Endothelial cell of umbilical vein (primary cell): ENCODE data around the gene CSK. TPM values are rescaled to one million over a fixed set of nuclear protein-coding genes. Genes with fewer than 3 reads are reported as not detected.

Experiments used
- BruUV-seq: library from RNA; stranded (reverse); fragments of 400-500 nt; replicated peaks from 2 replicates; lab custom pipeline; 2021; lab: Mats Ljungman, UMichigan
- CTCF ChIA-PET: fragments of 300-600, 350-600 bp; sonication (Branson Sonifier 250); formaldehyde crosslinking; loops from one replicate; lab custom pipeline; 2021; ENCODE audit warnings: antibody characterized with exemption, inconsistent platforms; lab: Charles Lee
- POLR2A ChIA-PET: fragments of 300-600, 350-600 bp; sonication (Branson Sonifier 250); formaldehyde crosslinking; loops from one replicate; lab custom pipeline; 2021; ENCODE audit warnings: antibody characterized with exemption, inconsistent platforms; lab: Charles Lee
- DNase-seq: peaks from one replicate; pipeline ENCODE4 v3.0.0-alpha.2; 2011; ENCODE audit warnings: low read depth, low spot score
- FAIRE-seq: peaks from 2 replicates; lab custom pipeline; 2011; peaks lifted over from hg19 to GRCh38; lab: Jason Lieb, UNC
- H2AFZ ChIP-seq: 2 replicates; pipeline ENCODE4 v1.6.0; 2012; ENCODE audit warnings: low read depth, low read length, control low read depth, inconsistent platforms
- H3K27ac ChIP-seq: 2 replicates; pipeline ENCODE4 v1.5.1; 2011; ENCODE audit warnings: low read depth, mild to moderate bottlenecking, control low read depth, low read length, moderate library complexity; ENCODE audit not compliant: insufficient read depth
- H3K27me3 ChIP-seq, 2 experiments: 2 replicates each; pipeline versions ENCODE4 v1.6.0 to v1.6.1; 2011; ENCODE audit warnings: low read length in 2 of 2, mixed read lengths in 1 of 2; ENCODE audit not compliant: control insufficient read depth in 2 of 2, insufficient read depth in 2 of 2
- H3K36me3 ChIP-seq, 2 experiments: 2 replicates in 1 of 2; 3 replicates in 1 of 2; pipeline ENCODE4 v1.5.1; 2011; ENCODE audit warnings: low read length in 2 of 2, mild to moderate bottlenecking in 1 of 2, moderate library complexity in 1 of 2; ENCODE audit not compliant: control insufficient read depth in 2 of 2, insufficient read depth in 2 of 2; ENCODE audit errors: extremely low read depth in 1 of 2
- H3K4me1 ChIP-seq: 3 replicates; pipeline ENCODE4 v1.5.1; 2011; ENCODE audit warnings: mild to moderate bottlenecking, low read length; ENCODE audit not compliant: control insufficient read depth, insufficient read depth; ENCODE audit errors: extremely low read depth
- H3K4me2 ChIP-seq: 2 replicates; pipeline ENCODE4 v1.6.1; 2011; ENCODE audit warnings: low read length, control low read depth, mixed read lengths; ENCODE audit not compliant: insufficient read depth
- H3K4me3 ChIP-seq, 3 experiments: fragments of 200-600 bp in 1 of 3; sonication (generic), shearing (Covaris generic) in 1 of 3; replicated peaks in 1 of 3; 2 replicates each; pipeline ENCODE4 v1.5.1; 2011 to 2016; ENCODE audit warnings: control low read depth in 3 of 3, low read length in 3 of 3, mild to moderate bottlenecking in 2 of 3, inconsistent platforms in 1 of 3, low read depth in 1 of 3, moderate library complexity in 1 of 3; ENCODE audit not compliant: insufficient read depth in 1 of 3
- H3K79me2 ChIP-seq: 2 replicates; pipeline ENCODE4 v1.6.0; 2012; ENCODE audit warnings: low read length, inconsistent platforms; ENCODE audit not compliant: control insufficient read depth, insufficient read depth
- H3K9ac ChIP-seq: replicated peaks from 2 replicates; pipeline ENCODE3; 2011; ENCODE audit warnings: low read length, control low read depth; ENCODE audit not compliant: insufficient read depth; ENCODE audit errors: extremely low read depth
- H3K9me1 ChIP-seq: replicated peaks from 3 replicates; pipeline ENCODE4 v1.6.0; 2011; ENCODE audit warnings: mild to moderate bottlenecking, low read length; ENCODE audit not compliant: control insufficient read depth, insufficient read depth; ENCODE audit errors: extremely low read depth
- H3K9me3 ChIP-seq: replicated peaks from 2 replicates; pipeline ENCODE4 v1.5.1; 2012; ENCODE audit warnings: low read length, inconsistent platforms; ENCODE audit not compliant: control insufficient read depth, insufficient read depth
- H4K20me1 ChIP-seq: replicated peaks from 2 replicates; pipeline ENCODE3; 2011; ENCODE audit warnings: mild to moderate bottlenecking, low read length; ENCODE audit not compliant: control insufficient read depth, insufficient read depth; ENCODE audit errors: extremely low read depth
- CTCF ChIP-seq, 2 donors: IDR thresholded peaks; 1 replicate in 1 of 2; 2 replicates in 1 of 2; pipeline ENCODE4 v1.5.1; 2011; ENCODE audit warnings: low read length in 2 of 2, mild to moderate bottlenecking in 2 of 2, moderate library complexity in 2 of 2, control low read depth in 1 of 2, inconsistent platforms in 1 of 2, low read depth in 1 of 2; ENCODE audit not compliant: insufficient read depth in 1 of 2; ENCODE audit errors: extremely low read depth in 1 of 2
- EZH2 ChIP-seq: IDR thresholded peaks from 2 replicates; pipeline ENCODE4 v1.6.1; 2012; ENCODE audit warnings: borderline replicate concordance, low read depth, mild to moderate bottlenecking, moderate library complexity, low read length, inconsistent platforms; ENCODE audit not compliant: severe bottlenecking
- FOS ChIP-seq: IDR thresholded peaks from 2 replicates; pipeline ENCODE4 v1.6.1; 2011; ENCODE audit warnings: mild to moderate bottlenecking, low read length, moderate library complexity, borderline replicate concordance; ENCODE audit not compliant: insufficient read depth
- GATA2 ChIP-seq: IDR thresholded peaks from 2 replicates; pipeline ENCODE4 v1.7.0; 2011; ENCODE audit warnings: low read depth, mild to moderate bottlenecking, moderate library complexity, mixed read lengths, low read length; ENCODE audit not compliant: insufficient read length, insufficient read depth
- JUN ChIP-seq: IDR thresholded peaks from 2 replicates; pipeline ENCODE4 v1.6.1; 2011; ENCODE audit warnings: borderline replicate concordance, low read depth; ENCODE audit not compliant: insufficient read length, insufficient read depth
- MAX ChIP-seq: IDR thresholded peaks from 2 replicates; pipeline ENCODE4 v1.6.1; 2011; ENCODE audit not compliant: insufficient read depth, insufficient read length
- MYC ChIP-seq: IDR thresholded peaks from one replicate; pipeline ENCODE4 v1.6.1; 2011; ENCODE audit warnings: mild to moderate bottlenecking, low read depth, low read length
- POLR2A ChIP-seq: IDR thresholded peaks from 2 replicates; pipeline ENCODE4 v1.6.1; 2012; ENCODE audit warnings: low read depth, mild to moderate bottlenecking, control low read depth, low read length
- dilution Hi-C: fragments of 300-500 bp; cut with MboI; formaldehyde crosslinking; loops from one replicate; pipeline ENCODE4 v1.15.0; 2019; ENCODE audit warnings: low sequenced_read_pairs; ENCODE audit not compliant: extremely low pct_ligation_motif_present
- intact Hi-C: fragments of 100-400 bp; cut with micrococcal nuclease; formaldehyde crosslinking; loops from one replicate; pipeline ENCODE4 v1.10.0; 2022
- polyA plus RNA-seq, 4 experiments: library from polyadenylated mRNA; depleted of rRNA in 3 of 4; stranded (reverse) in 3 of 4; unstranded in 1 of 4; fragments of >200 nt; gene quantifications; 2 replicates each; pipeline versions ENCODE4 v1.2.1 to v1.2.3, GENCODE V29; 2011 to 2012; ENCODE audit warnings: missing spikeins in 1 of 4
- total RNA-seq: library from RNA; stranded (reverse); gene quantifications from 2 replicates; pipeline ENCODE4 v1.2.3, GENCODE V29; 2021

The CSK gene
- total and polyA plus RNA-seq, 2 donors (not counting 3 experiments of a cell fraction or from before 2014, with no cell fraction given): 41.2 to 104 TPM

- Histone ChIP-seq H3K9ac (no peak overlapping the region), H4K20me1 (no peaks in the 10 kb centered on the region), H3K4me2 (no peak overlapping the region), H3K27ac (no peak overlapping the region), H3K9me3 (no peaks in the 10 kb centered on the region), H3K9me1 (no peaks in the 10 kb centered on the region), H3K36me3 (peaks cover 0 to 12% of the 10 kb centered on the region in 2 experiments), H3K4me1 (no peaks in the 10 kb centered on the region), H3K79me2 (peaks cover 52% of the 10 kb centered on the region), H3K27me3 (no peaks in the 10 kb centered on the region), H2AFZ (no peak overlapping the region), H3K4me3 (no peak overlapping the region)
- intact Hi-C loops: loop anchor here (1.0 kb wide), 1 partner anchor 13 kb away; no protein-coding TSS in a partner anchor
- DNase-seq: no peak
- FAIRE-seq: no peak
- no TSS peak for BruUV-seq
- ChIA-PET POLR2A (interaction anchor here (0.6 kb wide), 1 partner anchor 227 kb away, joined by 5 read pairs; no protein-coding TSS in a partner anchor), CTCF (interaction anchor here (2.3 to 6.5 kb wide), 2 partner anchors 24 to 28 kb away, joined by 8 to 69 read pairs; no protein-coding TSS in a partner anchor)
- dilution Hi-C loops: no loop called here
- TF ChIP-seq FOS: no peak
- TF ChIP-seq POLR2A: no peak
- no peak for TF ChIP-seq GATA2
- no peak for TF ChIP-seq EZH2
- no peak for TF ChIP-seq CTCF (IDR thresholded peaks at IDR 0.05; ENCODE audit: extremely low read depth in 1 of 2, insufficient read depth in 1 of 2, low read depth in 1 of 2, low read length in 2 of 2)
- TF ChIP-seq MYC: no peak
- no peak for TF ChIP-seq JUN
- TF ChIP-seq MAX: no peak
These were observed 14.2 kb downstream of the CSK start for GRCh38 chr15:74795966-74796625.
